NCI-H345 treated with DMSO at 0.1 percent for 48 hours (cell line): ENCODE results near the gene USP22.

ENCODE experiments used
- DNase-seq: peaks from one replicate; lab custom pipeline; 2025; ENCODE audit not compliant: unreplicated experiment; lab: John Stamatoyannopoulos, UW

Gene USP22

GRCh38 chr17:21049457-21049856, 6.6 kb upstream of the USP22 start:
- DNase-seq: no peak

- no peak for DNase-seq
These were observed 3.4 kb upstream of the USP22 start for GRCh38 chr17:21046216-21046615.

DNA sequence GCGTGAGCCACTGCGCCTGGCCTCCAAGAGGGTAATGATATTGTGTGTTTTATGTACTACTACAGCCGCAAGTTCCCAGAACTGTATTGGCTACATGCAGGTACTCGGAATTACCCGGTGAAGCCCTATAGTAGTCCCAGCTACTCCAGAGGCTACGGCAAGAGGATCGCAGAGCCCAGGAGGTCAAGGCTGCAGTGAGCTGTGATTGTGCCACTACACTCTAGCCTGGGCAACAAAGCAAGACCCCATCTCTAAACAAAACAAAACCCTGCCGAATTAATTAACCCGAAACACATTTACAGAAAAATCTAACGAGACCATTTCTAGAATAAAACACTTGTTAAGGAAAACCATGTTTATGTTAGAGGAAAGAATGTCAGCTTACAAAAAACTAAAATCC, 2.2 kb upstream of the USP22 start:
- no peak for DNase-seq

DNA sequence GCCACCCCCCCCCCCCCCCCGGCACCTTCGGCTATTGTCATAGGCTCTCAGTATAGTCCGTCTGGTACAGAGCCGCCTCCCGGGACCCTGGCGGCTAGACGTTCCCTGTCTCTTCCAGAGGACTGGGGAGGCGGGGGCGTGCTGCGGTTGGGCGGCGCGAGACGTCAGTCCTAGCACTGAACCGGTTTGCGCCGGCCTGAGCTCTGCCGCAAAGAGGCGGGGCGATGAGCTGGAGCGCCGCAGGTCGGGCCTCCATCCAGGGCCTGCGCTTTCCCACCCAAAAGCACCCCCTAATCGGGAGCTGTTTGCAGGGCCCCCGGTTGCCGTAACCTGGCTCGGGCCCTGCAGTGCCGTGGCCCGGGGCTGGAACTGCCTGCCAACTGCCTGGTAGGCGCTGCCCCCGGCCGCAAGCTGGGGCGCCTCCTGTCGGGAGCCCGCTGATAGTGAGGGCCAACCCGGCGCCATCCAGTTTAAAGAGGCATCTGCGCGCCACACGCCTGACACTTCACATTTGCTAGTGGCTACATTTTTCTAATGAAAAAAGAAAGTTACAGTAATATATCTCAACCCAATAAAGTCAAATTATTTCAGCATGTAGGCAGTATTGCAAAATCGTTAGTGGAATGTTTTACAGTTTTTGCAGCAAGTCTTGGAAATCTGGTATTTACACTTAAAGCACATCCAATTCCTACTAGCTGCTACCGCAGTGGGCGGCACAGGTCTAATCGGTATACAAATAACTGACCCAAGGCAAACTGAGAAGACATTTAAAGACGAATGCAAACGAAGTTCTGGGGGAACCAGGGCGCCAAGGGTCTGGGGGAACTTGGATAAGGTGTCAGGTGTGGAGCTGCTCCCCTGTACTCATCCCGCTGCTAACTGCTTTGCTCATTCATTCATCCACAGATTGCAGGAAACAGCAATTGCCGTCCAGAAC, 753 bp upstream of the USP22 start:
- peak; percentile 87 for DNase-seq

DNA sequence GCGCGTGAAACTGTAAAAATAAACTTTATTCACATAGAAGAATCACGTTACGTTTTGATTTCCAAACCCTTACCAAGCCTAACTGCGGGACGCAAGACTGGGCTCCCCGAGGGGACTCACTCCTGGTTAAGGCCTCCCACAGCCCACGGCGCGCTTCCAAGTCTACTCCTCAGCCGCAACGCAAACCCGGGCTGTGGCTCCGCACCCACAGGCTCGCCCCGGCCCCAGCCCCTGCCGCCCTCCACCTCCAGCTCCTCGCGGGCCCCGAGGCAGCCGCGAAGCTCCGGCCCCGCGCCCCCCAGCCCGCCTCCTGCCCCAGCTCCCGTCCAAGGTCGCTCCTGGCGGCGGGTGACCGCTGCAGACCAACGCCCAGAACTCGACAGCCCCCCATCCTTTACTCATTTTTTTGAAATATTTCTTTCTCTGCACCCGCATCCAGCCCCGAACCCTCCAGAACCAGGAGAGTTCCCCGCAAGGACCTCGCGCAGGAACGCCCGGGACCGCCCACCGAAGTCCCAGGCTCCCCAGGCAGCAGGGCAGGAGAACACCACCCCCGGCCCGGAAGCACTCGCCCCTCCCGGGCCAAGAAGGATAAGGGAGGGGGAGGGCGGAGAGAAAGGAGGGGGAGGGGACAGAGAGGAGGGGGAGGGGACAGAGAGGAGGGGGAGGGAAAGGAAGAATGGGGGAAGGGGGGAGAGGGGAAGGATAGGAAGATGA, 912 bp downstream of the USP22 start:
- peak; percentile 31 for DNase-seq

DNA sequence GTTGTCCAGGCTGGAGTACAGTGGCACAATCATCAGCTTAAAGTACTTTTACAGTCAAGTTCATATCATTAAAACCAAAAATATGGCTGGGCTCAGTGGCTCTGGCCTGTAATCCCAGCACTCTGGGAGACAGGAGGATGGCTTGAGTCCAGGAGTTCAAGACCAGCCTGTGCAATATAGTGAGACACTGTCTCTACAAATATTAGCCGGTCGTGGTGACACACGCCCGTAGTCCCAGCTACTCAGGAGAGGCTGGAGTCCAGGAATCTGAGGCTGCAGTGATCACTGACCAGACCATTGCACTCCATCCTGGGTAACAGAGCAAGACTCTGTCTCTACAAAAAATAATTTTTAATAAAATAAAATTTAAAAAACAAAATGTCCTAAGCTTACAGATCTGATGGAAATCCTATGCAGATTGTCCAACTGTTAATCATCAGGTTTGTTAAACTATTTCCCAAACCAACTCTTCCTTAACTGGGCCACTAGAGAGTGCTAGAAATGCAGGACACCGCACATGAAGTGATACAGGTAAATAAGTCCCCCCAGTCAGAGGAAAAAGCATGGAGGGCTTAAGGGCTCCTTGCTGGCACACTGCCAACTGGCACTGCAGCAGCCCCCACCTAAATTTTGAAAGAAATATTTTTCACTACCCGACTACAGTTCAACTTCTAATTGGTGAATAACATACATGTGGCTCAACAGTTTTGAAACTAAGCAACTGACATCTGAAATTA, 2.8 kb downstream of the USP22 start:
- peak; percentile 9 for DNase-seq

- no peak for DNase-seq
These were observed 5.6 kb downstream of the USP22 start for GRCh38 chr17:21037117-21037803.

- no peak for DNase-seq
These were observed 6.4 kb downstream of the USP22 start for GRCh38 chr17:21036361-21036881.

DNA sequence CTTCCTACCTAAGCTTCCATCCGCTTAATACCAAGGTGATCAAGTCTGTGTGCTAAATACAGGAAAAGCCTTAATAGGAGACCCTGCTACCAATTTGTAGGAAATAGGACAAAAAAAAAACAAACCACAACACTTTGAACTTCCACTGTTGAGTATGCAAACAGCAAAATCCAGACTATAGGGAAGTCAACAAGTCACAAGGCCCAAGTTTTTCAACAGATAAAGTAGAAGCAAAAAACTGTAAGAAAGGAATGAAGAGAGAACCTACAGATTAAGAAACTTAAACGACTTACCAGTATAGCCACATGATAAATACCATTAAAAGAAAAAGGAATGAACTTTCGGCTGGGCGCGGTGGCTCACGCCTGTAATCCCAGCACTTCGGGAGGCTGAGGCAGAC, 7.4 kb downstream of the USP22 start:
- no peak for DNase-seq

GRCh38 chr17:21034340-21035235, 8.2 kb downstream of the USP22 start:
- no peak for DNase-seq

GRCh38 chr17:21033350-21033749, 9.5 kb downstream of the USP22 start:
- no peak for DNase-seq

DNA sequence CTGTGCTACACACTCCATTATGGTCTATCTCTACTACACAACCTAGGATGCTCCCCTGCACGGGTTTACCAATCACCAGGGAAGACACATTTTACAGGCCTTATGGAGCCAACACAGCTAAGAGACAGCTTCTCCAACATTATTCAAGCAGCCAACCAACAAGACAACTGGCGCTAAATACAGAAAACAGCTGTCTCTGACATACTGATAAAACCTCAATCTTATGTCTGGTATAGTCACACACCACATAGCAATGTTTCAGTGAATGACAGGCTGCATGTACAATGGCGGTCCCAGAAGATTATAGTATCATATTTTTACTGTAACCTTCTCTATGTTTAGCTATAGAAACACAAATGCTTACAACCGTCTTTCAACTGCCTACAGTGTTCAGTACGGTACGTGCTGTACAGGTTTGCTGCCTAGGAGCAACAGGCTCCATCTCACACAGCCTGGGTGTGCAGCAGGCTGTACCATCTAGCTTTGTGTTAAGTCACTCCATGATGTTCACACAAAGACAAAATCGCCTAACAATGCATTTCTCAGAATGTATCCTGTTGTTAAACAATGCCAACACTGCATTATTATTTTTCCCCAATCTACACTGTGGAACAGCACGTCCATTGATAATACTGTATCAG, 10.9 kb downstream of the USP22 start:
- no peak for DNase-seq

DNA sequence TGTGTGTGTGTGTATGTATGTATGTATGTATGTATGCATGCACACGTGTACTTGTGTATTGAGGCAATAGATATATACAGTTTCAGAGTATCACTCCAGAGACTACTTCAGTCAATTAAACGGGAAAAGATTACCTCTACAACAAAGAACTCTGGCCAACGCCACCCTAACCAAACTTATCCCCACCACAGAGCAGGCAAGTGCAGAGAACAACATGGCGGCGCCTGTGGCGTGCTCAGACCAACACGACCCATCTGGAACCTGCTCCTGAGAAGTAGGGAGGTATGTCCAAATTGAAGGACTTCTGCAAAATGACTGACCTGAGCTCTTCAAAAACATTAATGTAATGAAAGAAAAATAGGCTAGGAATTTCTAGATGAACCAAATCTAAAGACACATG, 12.4 kb downstream of the USP22 start:
- no peak for DNase-seq

GRCh38 chr17:21029515-21029914, 13.3 kb downstream of the USP22 start:
- DNase-seq: no peak

GRCh38 chr17:21029036-21029435, 13.8 kb downstream of the USP22 start:
- no peak for DNase-seq

- no peak for DNase-seq
These were observed 14.6 kb downstream of the USP22 start for GRCh38 chr17:21028192-21028591.

DNA sequence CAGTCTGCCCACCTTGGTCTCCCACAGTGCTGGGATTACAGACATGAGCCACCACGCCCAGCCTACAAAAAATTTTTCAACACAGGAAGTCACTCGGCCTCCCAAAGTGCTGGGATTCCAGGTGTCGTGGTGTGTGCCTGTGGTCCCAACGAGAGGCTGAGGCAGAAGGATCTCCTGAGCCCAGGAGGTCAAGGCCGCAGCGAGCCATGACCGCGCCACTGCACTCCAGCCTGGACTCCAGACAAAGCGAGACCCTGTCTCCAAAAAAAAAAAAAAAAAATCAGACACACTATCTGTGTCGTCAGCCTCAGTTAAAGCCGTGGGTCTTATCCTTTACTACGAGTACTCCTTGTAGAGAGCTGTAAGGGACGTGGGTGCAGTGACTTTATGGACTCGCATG, 15.8 kb downstream of the USP22 start:
- no peak for DNase-seq

DNA sequence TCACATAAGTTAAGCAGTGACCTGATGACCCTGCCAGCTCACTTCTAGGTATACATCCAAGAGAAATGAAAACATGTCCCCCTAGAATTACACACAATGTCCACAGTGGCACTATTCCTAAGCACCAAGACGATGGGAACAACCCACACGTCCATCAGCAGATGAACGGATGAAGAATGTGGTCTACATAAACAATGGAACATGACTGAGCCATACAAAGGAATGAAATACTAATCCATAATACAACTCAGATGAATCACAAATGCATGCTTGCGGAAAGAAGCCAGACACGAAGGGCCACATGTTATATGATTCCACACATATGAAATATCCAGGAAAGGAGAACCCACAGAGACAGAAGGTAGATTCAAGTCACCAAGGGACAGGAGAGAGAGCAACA, 17.4 kb downstream of the USP22 start:
- no peak for DNase-seq

- DNase-seq: no peak
These were observed 18.8 kb downstream of the USP22 start for GRCh38 chr17:21024024-21024423.
